ENCODE measurements around the gene NIPAL3.
A peak's percentile ranks its signal among the peaks of the same experiment; 100 is the strongest.
"Not testable (repeated sequence)": the region's sequence is repeated elsewhere in the genome, so short reads cannot be mapped to it uniquely, and the experiment has no call there.

NIPAL3 gene

GRCh38 chr1:24443241-24443656, 27.6 kb downstream of the NIPAL3 start:
- TF ChIP-seq ISL1 (CRISPR knock-in tag; IDR thresholded peaks at IDR 0.05) (no peak), ZC3H10 (CRISPR knock-in tag; IDR thresholded peaks at IDR 0.05) (no peak), OSR1 (CRISPR knock-in tag; IDR thresholded peaks at IDR 0.05) (no peak), ESRRG (CRISPR knock-in tag; IDR thresholded peaks at IDR 0.05) (no peak), ARNTL (CRISPR knock-in tag; IDR thresholded peaks at IDR 0.05; ENCODE audit: borderline replicate concordance, low read depth) (no peak), CSDC2 (CRISPR knock-in tag; IDR thresholded peaks at IDR 0.05) (no peak), CREB5 (CRISPR knock-in tag; IDR thresholded peaks at IDR 0.05; ENCODE audit: low read depth) (no peak)
- ATAC-seq: peak; percentile 89

GRCh38 chr1:24446446-24446845, 30.8 kb downstream of the NIPAL3 start:
- peak; percentile 61; the same call in 1 of the 2 replicates for TF ChIP-seq ZNF8 (CRISPR knock-in tag; IDR thresholded peaks at IDR 0.05)
- not testable (repeated sequence) for ATAC-seq

- no peak for TF ChIP-seq TSHZ2 (CRISPR knock-in tag; IDR thresholded peaks at IDR 0.05)
- no peak for TF ChIP-seq BACH2 (CRISPR knock-in tag; IDR thresholded peaks at IDR 0.05; ENCODE audit: borderline replicate concordance)
- TF ChIP-seq SNAI2 (CRISPR knock-in tag; IDR thresholded peaks at IDR 0.05): no peak
- ATAC-seq: peak; percentile 60
Measured at GRCh38 chr1:24450316-24450715, 34.7 kb downstream of the NIPAL3 start.

GRCh38 chr1:24450857-24451397, 35.3 kb downstream of the NIPAL3 start:
- TF ChIP-seq TSHZ2 (CRISPR knock-in tag; IDR thresholded peaks at IDR 0.05) (no peak), GLIS3 (CRISPR knock-in tag; IDR thresholded peaks at IDR 0.05) (no peak), CSRNP3 (CRISPR knock-in tag; IDR thresholded peaks at IDR 0.05) (no peak), PPARA (CRISPR knock-in tag; IDR thresholded peaks at IDR 0.05; ENCODE audit: borderline replicate concordance) (no peak), TCF4 (CRISPR knock-in tag; IDR thresholded peaks at IDR 0.05; ENCODE audit: borderline replicate concordance) (no peak), POU6F1 (CRISPR knock-in tag; IDR thresholded peaks at IDR 0.05; ENCODE audit: borderline replicate concordance, low read depth) (no peak), PATZ1 (CRISPR knock-in tag; IDR thresholded peaks at IDR 0.05; ENCODE audit: borderline replicate concordance) (no peak), CREB5 (CRISPR knock-in tag; IDR thresholded peaks at IDR 0.05; ENCODE audit: low read depth) (no peak), SNAI2 (CRISPR knock-in tag; IDR thresholded peaks at IDR 0.05) (no peak), CSDC2 (CRISPR knock-in tag; IDR thresholded peaks at IDR 0.05) (no peak), OSR1 (CRISPR knock-in tag; IDR thresholded peaks at IDR 0.05) (no peak), ARNTL (CRISPR knock-in tag; IDR thresholded peaks at IDR 0.05; ENCODE audit: borderline replicate concordance, low read depth) (no peak)
- ATAC-seq: no peak
